CD4-positive, alpha-beta T cell treated with Interleukin-6 at 100 ng/mL for 8 hours (primary cell): ENCODE results near the gene VEGFA.

Experiments
- DNase-seq: peaks from one replicate; pipeline ENCODE4 v3.0.0-alpha.2; 2020; ENCODE audit warnings: mixed read lengths, low spot score

Gene VEGFA

GRCh38 chr6:43738877-43739641, 31.0 kb upstream of the VEGFA start:
- DNase-seq = no peak

DNA sequence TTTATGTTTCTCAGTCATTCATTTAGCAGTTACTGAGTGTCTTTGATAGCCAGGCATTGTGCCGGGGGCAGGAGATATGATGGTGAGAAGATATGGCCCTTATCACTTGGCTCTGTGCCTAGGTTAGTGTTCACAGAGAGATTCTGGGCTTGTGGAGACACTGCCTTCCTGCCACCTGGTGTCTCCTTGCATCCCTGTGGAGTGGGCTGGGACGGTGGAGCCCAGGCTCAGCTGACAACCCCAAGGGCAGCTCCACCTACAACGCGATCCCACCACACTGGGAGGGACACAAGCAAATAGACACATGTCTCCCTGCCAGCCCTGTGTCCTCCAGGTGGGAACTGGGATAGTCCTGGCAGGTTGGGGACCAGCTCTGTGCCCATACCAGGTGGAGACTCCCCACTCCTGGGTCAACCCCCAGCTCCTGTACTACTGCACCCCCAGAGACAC, 30.3 kb upstream of the VEGFA start:
- DNase-seq = no peak

DNA sequence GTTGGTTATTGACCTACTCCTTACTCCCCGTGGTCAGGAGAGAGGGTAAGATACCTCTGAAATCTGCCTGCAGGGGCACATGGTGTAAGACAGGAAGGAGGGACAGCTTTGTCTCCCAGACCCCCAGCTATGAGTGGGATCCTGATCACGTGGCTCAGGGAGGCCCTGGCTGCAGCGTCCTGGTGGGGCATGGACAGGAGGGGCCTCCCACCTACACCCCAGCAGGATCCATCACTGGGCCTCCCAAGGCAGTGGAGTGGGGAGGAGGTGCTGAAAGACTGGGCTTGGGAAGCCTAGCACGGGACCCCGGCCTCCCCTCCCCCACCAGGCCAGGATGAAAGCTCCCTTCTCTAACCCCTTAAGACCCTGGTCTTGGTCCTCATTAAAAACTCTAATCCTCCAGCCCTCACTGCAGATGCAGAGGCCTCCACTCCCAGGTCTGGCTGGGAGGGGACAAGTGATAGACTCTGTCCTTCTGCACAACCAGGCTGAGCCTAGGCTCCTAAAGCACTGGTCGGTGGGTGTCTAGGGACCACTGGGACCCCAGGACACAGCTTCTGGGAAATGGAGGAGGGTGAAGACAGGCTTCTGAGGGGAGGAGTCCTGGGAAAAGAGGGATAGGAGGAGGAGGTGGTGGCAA, 29.6 kb upstream of the VEGFA start:
- DNase-seq = no peak

DNA sequence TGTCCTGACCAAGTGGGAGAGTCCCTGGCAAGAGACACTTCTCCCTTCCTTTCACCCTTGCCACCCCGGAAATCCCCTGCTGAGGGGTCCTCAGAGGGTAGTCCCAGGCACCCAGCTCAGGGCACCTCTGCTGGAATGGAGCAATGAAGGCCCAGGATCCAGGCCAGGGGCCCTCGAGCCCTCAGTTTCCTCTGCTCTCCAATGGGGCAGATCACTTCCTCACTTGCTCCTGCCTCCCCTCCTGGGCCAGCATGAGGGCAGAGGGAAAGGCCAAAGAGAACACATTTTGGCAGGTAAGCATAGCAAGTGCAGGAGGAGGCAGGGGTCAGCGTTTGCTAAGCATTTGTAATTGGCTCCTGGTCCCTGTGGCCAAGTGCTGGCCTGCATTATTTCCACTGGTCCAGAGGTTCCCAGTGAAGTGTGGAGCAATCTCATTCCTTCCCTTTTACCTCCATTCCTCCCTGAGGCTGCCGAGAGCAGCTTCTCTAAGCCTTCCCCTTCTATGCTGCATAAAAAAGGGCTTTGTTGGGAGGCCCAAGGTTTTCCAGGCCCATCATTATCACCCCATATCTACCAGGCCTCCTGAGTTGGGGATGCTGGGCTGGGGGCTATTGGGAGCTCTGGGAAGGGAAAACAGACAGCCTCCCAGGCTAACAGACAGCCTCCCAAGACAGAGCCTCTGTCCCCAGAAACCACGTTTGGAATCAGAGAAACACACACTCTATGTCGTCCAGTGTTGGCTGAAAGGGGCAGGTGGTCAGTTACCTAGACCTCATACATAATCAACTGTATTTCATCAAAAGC, 28.8 kb upstream of the VEGFA start:
- DNase-seq = no peak

DNA sequence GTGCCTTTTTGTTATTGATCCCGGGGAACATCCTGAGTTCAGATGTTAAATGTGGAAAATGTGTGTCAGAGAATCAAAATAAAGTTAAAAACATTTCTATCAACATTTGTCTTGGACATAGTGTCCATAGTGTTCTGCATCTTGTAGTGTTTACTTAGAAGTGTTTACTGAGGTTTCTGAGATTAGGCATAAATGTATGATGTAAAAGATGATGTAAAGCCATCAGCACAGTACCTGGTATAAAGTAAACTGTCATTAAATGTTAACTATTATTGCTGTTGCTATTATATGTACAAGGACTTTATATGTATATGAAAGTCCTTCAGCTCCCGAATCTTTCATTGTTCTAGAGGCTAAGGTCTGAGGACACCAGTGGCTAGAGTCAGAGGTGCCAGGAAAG, 28.2 kb upstream of the VEGFA start:
- no peak for DNase-seq

- no peak for DNase-seq
These were observed 27.7 kb upstream of the VEGFA start for GRCh38 chr6:43742285-43742684.

GRCh38 chr6:43742931-43743632, 26.9 kb upstream of the VEGFA start:
- no peak for DNase-seq

- DNase-seq = no peak
These were observed 26.2 kb upstream of the VEGFA start for GRCh38 chr6:43743682-43744381.

DNA sequence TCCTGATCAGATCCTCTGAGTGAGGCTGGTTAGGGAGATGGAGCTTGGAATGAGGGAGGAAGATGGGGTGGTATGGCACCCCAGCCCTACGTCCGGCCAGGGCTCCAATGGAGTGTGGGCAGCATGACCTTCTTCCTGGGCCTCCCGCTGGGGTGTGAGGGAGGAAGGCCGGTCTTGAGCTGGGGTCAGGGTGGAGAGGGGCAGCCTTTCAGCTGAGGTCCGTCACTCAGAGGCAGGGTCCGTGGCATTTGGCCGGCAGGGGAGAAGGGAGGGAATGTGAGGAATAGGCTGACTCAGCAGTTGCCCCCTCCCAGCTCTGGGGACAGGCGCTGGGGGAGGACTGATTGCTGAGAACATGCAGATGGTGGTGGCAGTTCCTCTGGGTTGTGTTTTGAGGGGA, 25.5 kb upstream of the VEGFA start:
- no peak for DNase-seq

DNA sequence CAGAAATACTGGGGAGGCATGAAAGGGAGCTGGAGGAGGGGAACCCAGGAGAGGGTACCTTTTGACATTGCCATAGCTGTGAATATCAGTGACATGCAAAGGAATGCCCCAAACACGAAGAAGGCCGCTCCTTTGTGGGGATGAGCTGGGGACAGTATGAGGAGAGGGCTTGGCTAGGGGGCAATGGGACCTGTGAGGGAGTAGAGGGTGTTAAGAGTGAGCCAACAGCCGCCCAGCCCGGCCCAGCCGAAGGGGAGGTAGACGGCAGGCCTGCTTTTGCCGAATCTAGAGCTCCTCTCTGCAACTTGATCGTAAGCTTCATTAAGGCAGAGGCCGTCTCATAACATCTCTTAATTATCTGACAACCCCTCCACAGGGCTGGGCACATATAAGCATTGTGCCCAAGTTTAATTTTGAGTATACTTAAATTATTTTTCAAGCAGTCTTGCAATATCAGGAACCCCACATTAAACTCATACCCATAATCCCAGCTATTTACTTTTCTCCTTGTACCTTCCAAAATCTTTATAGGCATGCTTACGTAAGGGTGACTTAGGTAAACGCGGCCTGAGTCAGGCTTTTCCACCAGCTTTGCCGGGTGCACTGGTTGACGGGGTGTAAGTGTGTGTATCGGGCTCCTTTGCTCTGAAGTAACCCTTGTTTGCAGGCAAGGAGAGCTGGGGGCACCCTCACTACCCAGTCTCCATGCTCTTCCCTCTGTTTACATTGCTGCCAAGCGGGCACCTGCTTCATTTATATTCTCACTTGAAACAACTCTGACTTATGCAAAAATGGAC, 24.9 kb upstream of the VEGFA start:
- DNase-seq = no peak

DNA sequence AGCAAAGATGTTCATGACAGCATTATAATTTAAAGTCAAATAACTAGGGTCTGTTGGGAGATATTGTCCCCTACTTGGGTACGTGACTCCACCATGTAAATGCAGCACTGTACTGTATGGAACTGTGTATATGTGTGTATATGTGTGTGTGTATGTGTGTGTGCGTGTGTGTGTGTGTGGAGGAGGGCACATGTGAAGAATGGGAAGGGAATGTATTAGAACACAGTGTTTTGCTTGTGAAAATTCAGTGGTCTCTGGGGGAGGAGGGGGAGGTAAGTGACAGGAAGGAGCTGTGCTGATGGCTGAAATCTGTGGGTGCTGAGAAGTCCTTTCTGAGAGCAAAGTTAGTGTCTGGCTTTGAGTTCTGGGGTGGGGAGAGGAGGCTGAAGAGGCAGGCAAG, 23.9 kb upstream of the VEGFA start:
- DNase-seq = no peak

DNA sequence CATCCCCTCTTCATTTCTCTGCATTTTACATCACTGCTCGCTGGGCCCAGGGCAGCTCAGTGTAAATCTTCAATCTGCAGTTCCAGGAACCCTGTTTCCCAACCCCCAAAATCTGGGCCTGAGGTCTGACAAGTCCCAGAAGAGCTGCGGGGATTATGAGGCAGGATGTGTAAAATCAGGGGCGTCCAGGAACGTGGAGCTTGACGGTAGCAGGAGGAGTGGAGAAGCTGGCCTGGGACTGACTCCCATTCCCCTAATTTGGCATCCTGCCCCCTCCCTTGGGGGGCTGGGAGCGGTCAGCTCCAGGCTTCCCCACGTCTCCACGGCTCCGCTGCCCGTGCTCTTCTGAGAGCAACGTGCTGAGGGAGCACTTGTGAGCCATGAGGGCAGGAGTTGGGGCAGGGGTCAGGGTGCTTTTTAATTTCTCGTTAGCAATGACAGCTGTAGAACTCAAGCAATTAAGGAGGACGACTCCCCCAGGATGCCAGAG, 23.4 kb upstream of the VEGFA start:
- no peak for DNase-seq

DNA sequence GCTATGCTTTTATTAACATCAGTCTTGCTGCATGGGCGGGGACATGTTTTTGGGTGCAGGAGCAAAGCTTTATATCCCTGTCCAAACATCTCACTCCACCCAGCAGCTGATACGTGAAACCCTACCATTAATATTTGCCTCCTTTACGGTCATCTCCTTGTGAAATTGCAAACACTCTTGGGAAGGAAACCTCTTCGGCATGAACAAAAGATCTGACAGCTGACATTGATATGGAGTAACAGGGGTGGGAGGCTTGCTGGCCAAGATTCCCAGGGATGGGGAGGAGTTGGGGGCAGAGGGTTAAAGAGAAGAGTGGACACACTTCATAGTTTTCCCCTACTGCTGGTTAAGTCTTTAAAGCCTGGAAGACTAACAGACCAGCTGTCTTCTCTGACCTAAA, 22.2 kb upstream of the VEGFA start:
- DNase-seq = no peak

GRCh38 chr6:43748765-43749164, 21.2 kb upstream of the VEGFA start:
- no peak for DNase-seq

DNA sequence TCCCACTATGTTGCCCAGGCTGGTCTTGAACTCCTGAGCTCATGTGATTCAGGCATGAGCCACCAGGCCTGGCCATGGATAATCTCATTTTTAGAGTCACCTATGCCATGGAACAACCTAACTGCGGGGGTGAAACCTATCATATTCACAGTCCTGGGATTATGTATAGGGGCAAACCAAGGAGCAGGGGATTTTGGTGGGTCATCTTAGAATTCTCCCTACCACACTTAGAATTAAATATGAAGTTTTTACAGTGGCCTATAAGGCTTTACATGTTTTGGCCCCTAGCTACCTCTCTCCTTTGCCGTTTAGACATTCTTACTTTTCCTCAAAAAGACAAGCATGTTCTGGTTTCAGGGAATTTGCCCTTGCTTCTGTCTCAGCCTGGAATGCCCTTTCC, 20.6 kb upstream of the VEGFA start:
- no peak for DNase-seq

GRCh38 chr6:43750622-43751021, 19.4 kb upstream of the VEGFA start:
- DNase-seq = no peak

GRCh38 chr6:43753570-43754183, 16.3 kb upstream of the VEGFA start:
- no peak for DNase-seq

DNA sequence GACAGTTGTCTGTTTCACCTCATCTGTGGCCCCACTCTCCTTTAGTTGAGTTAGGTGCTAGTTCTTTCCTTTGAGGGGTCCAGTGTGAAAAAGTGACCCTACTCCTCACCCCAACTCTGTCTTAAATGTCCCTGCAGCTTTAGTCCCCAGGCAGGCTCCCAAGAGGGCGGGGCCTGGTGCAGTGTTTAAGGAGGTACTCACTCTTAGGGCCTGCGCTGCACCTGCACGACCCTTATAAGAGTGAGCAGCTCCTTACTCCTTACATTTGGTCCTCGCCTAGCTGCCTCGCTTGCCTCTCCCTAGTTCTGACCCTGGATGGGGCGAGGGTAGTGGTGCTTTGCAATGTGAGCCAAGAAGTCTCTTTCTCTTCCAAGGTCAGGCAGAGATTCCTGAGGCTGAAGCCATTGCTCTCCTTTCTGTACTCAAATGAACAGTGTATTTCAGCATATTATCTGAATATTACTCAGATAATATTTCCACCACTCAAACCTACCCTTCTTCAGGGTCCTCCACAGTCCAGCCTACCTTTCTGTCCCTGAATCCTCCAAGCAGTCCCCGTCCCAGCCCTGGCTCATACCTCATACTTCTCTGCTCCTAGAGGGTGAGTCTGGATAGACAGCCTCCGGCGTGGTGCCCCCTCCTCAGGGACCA, 11.9 kb upstream of the VEGFA start:
- no peak for DNase-seq

DNA sequence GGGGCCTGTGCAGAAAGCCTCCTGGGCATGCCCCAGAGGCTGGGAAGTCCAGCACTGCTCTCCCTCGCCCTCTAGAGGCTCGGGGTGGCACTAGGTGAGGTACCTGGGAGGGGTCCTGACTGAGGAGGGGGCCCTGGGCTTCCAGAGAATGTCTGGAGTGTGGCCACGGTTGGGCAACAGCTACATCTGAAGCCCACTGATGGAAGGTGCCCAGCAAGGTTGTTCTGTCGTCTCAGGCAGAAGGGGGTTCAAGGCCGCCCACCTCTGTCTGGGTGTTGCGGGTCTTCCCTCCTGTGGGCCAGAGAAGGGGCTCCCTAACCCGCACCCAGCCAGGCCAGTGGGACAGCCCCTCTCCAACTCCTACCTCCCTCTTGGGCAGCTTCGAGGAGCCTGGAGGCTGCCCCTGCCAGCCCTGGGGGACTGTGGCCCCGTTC, 11.4 kb upstream of the VEGFA start:
- no peak for DNase-seq
